Measurements from ENCODE around the gene FBRS.

GRCh38 chr16:30703971-30704370 lies 45.7 kb downstream of the FBRS start:
- TF ChIP-seq CTCF (IDR thresholded peaks at IDR 0.05) (no peak), POLR2A (IDR thresholded peaks at IDR 0.05) (no peak)
